Osteoblast (primary cell): ENCODE measurements around the gene NAV2. TPM values are rescaled to one million over a fixed set of nuclear protein-coding genes. Genes with fewer than 3 reads are reported as not detected.

Experiments
- DNase-seq: peaks from one replicate; pipeline ENCODE4 v3.0.0; 2011; ENCODE audit warnings: low spot score, mixed read lengths; ENCODE audit not compliant: insufficient read length; ENCODE audit errors: missing footprints
- H2AFZ ChIP-seq: 2 replicates; pipeline ENCODE4 v1.6.0; 2011; ENCODE audit warnings: mild to moderate bottlenecking, low read length
- H3K27ac ChIP-seq: 2 replicates; pipeline ENCODE4 v1.5.1; 2011; ENCODE audit warnings: mild to moderate bottlenecking, low read depth, low read length, moderate library complexity
- H3K27me3 ChIP-seq: 2 replicates; pipeline ENCODE4 v1.6.0; 2012; ENCODE audit warnings: mild to moderate bottlenecking, control low read depth, inconsistent platforms, low read length, moderate library complexity; ENCODE audit not compliant: insufficient read depth
- H3K36me3 ChIP-seq: 2 replicates; pipeline ENCODE4 v1.5.1; 2011; ENCODE audit warnings: mild to moderate bottlenecking, low read length, control low read depth, moderate library complexity; ENCODE audit not compliant: insufficient read depth
- H3K4me1 ChIP-seq: 2 replicates; pipeline ENCODE4 v1.5.1; 2011; ENCODE audit warnings: mild to moderate bottlenecking, low read length, control low read depth, moderate library complexity; ENCODE audit not compliant: insufficient read depth
- H3K4me2 ChIP-seq: 2 replicates; pipeline ENCODE4 v1.6.0; 2011; ENCODE audit warnings: mild to moderate bottlenecking, low read length; ENCODE audit not compliant: insufficient read depth
- H3K4me3 ChIP-seq: fragments of 200-600 bp; sonication (generic); 3 replicates; pipeline ENCODE4 v1.5.1; 2012; ENCODE audit warnings: mild to moderate bottlenecking, low read length, inconsistent platforms; ENCODE audit not compliant: insufficient read depth
- H3K79me2 ChIP-seq: 2 replicates; pipeline ENCODE4 v1.6.0; 2012; ENCODE audit warnings: mild to moderate bottlenecking, low read length, control low read depth, inconsistent platforms; ENCODE audit not compliant: insufficient read depth
- H3K9me3 ChIP-seq: 2 replicates; pipeline ENCODE4 v1.5.1; 2011; ENCODE audit warnings: low read depth, low read length, control low read depth
- H4K20me1 ChIP-seq: 2 replicates; pipeline ENCODE4 v1.6.0; 2012; ENCODE audit warnings: mild to moderate bottlenecking, low read length, control low read depth; ENCODE audit not compliant: insufficient read depth
- total RNA-seq: library from RNA; depleted of rRNA; stranded (reverse); fragments of >200 nt; gene quantifications from 2 replicates; pipeline ENCODE4 v1.2.3, GENCODE V29; 2012
- TF ChIP-seq, protein P1 (sequence below): IDR thresholded peaks from 2 replicates; pipeline ENCODE4 v1.5.1; 2011; ENCODE audit warnings: mild to moderate bottlenecking, low read depth, low read length, moderate library complexity; ENCODE audit errors: extremely low read depth

The NAV2 gene
- total RNA-seq, 1 donor: 8.7 TPM

DNA sequence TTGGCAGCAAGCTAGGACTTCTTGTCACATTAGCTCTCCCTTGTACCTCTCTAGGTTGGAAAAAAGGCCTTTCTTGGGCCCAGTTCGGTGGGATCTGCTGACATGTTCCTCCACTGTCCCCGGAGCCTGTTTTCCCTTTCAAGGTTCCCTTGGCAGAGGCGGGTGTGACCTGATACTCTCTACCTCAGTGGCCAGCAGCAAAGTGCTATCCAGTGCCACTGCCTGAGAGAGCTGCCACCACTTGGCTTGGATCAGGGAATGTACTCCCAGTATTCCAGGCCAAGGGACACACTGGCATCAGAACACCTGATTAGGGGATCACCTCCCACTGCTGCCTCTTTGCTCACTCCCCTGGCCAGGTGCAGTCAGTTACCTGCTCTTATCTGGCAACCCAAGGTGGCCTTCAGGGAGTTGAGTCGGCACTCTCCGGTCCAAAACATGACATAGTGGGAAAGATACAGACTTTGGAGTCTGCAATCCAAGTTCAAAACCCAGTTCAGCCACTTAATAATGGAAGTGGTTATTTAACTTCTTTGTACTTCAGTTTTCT is 17.8 kb upstream of the NAV2 start:
- no peak for DNase-seq
- TF ChIP-seq, protein P1, sequence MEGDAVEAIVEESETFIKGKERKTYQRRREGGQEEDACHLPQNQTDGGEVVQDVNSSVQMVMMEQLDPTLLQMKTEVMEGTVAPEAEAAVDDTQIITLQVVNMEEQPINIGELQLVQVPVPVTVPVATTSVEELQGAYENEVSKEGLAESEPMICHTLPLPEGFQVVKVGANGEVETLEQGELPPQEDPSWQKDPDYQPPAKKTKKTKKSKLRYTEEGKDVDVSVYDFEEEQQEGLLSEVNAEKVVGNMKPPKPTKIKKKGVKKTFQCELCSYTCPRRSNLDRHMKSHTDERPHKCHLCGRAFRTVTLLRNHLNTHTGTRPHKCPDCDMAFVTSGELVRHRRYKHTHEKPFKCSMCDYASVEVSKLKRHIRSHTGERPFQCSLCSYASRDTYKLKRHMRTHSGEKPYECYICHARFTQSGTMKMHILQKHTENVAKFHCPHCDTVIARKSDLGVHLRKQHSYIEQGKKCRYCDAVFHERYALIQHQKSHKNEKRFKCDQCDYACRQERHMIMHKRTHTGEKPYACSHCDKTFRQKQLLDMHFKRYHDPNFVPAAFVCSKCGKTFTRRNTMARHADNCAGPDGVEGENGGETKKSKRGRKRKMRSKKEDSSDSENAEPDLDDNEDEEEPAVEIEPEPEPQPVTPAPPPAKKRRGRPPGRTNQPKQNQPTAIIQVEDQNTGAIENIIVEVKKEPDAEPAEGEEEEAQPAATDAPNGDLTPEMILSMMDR: no peak
- Histone ChIP-seq H3K36me3 (no peaks in the 10 kb centered on the region), H3K27me3 (no peaks in the 10 kb centered on the region), H2AFZ (no peak overlapping the region), H3K4me2 (no peak overlapping the region), H3K4me1 (no peaks in the 10 kb centered on the region), H3K4me3 (no peak overlapping the region), H4K20me1 (no peaks in the 10 kb centered on the region), H3K79me2 (no peaks in the 10 kb centered on the region), H3K27ac (no peak overlapping the region), H3K9me3 (no peaks in the 10 kb centered on the region)

DNA sequence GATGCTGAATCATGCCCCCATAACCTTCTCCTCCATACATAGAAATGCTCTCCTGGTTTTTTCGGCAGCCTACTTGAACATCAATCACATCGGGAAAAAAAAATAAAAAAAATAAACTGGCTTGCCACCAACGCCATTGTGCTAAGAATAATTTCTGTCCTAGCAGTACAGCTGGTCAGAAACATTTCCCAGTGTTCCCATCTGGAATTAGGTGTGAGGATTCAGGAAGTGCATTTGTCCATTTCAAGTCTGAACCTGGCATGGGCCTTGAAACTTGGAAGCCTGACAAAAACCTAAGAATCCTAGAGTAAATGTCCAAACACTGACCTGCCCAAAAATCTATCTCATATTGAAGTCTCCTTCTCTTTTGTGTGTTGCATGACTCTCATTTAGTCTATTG is 16.6 kb upstream of the NAV2 start:
- H3K4me3 ChIP-seq: no peak overlapping the region
- no peaks in the 10 kb centered on the region for H3K9me3 ChIP-seq
- H3K4me1 ChIP-seq: no peaks in the 10 kb centered on the region
- TF ChIP-seq, protein P1: no peak
- H4K20me1 ChIP-seq: no peaks in the 10 kb centered on the region
- no peaks in the 10 kb centered on the region for H3K79me2 ChIP-seq
- no peaks in the 10 kb centered on the region for H3K27me3 ChIP-seq
- H3K27ac ChIP-seq: no peak overlapping the region
- no peak overlapping the region for H2AFZ ChIP-seq
- no peak for DNase-seq
- H3K4me2 ChIP-seq: no peak overlapping the region
- no peaks in the 10 kb centered on the region for H3K36me3 ChIP-seq

DNA sequence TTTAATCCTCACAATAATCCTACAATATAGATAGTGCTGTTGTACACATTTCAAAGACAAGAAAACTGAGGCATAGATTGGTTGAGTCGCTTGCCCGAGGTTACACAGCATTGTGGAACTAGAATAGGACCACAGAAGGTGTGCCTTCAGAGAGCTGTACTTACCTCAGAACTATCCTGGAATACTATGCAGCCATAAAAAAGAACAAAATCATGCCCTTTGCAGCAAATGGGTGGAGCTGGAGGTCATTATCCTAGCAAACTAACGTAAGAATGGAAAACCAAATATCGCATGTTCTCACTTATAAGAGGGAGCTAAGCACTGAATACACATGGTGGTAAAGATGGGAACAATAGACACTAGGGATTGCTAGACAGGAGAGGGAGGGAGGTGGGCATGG is 15.7 kb upstream of the NAV2 start:
- Histone ChIP-seq H2AFZ (no peak overlapping the region), H3K36me3 (no peaks in the 10 kb centered on the region), H3K4me2 (no peak overlapping the region), H3K9me3 (no peaks in the 10 kb centered on the region), H3K4me3 (no peak overlapping the region), H3K79me2 (no peaks in the 10 kb centered on the region), H3K27ac (no peak overlapping the region), H3K27me3 (no peaks in the 10 kb centered on the region), H3K4me1 (no peaks in the 10 kb centered on the region), H4K20me1 (no peaks in the 10 kb centered on the region)
- no peak for DNase-seq
- TF ChIP-seq, protein P1: no peak

- DNase-seq: no peak
- H4K20me1 ChIP-seq: no peaks in the 10 kb centered on the region
- TF ChIP-seq, protein P1: no peak
- no peaks in the 10 kb centered on the region for H3K36me3 ChIP-seq
- H3K4me1 ChIP-seq: no peaks in the 10 kb centered on the region
- no peaks in the 10 kb centered on the region for H3K27me3 ChIP-seq
- H3K79me2 ChIP-seq: no peaks in the 10 kb centered on the region
- H2AFZ ChIP-seq: no peak overlapping the region
- no peak overlapping the region for H3K27ac ChIP-seq
- no peaks in the 10 kb centered on the region for H3K9me3 ChIP-seq
- H3K4me3 ChIP-seq: no peak overlapping the region
- no peak overlapping the region for H3K4me2 ChIP-seq
Measured at GRCh38 chr11:19697721-19698121, 14.9 kb upstream of the NAV2 start.
